OCI-LY7 (cell line): ENCODE results near the gene DCTN1. TPM values are rescaled to one million over a fixed set of nuclear protein-coding genes. Genes with fewer than 3 reads are reported as not detected.

ENCODE experiments used
- BruUV-seq: library from RNA; stranded (reverse); fragments of 400-500 nt; replicated peaks from 2 replicates; lab custom pipeline; 2021; lab: Mats Ljungman, UMichigan
- CTCF ChIA-PET: fragments of 300-600 bp; sonication (Branson Sonifier 250); formaldehyde crosslinking; loops from one replicate; lab custom pipeline; 2022; ENCODE audit warnings: antibody characterized with exemption; ENCODE audit not compliant: unreplicated experiment; lab: Charles Lee
- POLR2A ChIA-PET: fragments of 300-600 bp; sonication (Branson Sonifier 250); formaldehyde crosslinking; loops from one replicate; lab custom pipeline; 2022; ENCODE audit warnings: antibody characterized with exemption; lab: Charles Lee
- DNase-seq: peaks from one replicate; pipeline ENCODE4 v3.0.0-alpha.2; 2015; ENCODE audit warnings: low spot score
- H2AFZ ChIP-seq: fragments of 200-600 bp; sonication (generic), shearing (Covaris generic); 2 replicates; pipeline ENCODE4 v1.6.1; 2014; ENCODE audit warnings: mild to moderate bottlenecking, antibody characterized with exemption, low read length, moderate library complexity
- H3K27ac ChIP-seq: fragments of 200-600 bp; sonication (generic); 2 replicates; pipeline ENCODE4 v1.5.1; 2014; ENCODE audit warnings: mixed run types, low read depth, mild to moderate bottlenecking, moderate library complexity, low read length, inconsistent platforms; ENCODE audit not compliant: poor library complexity, severe bottlenecking
- H3K36me3 ChIP-seq: fragments of 200-600 bp; sonication (generic); 2 replicates; pipeline ENCODE4 v1.6.1; 2014; ENCODE audit warnings: mild to moderate bottlenecking, antibody characterized with exemption, low read length, moderate library complexity, mixed read lengths; ENCODE audit not compliant: insufficient read depth
- H3K4me1 ChIP-seq: fragments of 200-600 bp; sonication (generic); 2 replicates; pipeline ENCODE4 v1.5.1; 2014; ENCODE audit warnings: mild to moderate bottlenecking, low read length; ENCODE audit not compliant: insufficient read depth, poor library complexity, severe bottlenecking
- H3K4me2 ChIP-seq: fragments of 200-600 bp; sonication (generic); 2 replicates; pipeline ENCODE4 v1.6.1; 2014; ENCODE audit warnings: mild to moderate bottlenecking, low read length
- H3K4me3 ChIP-seq: fragments of 200-600 bp; sonication (generic); 2 replicates; pipeline ENCODE4 v1.5.1; 2014; ENCODE audit warnings: mild to moderate bottlenecking, low read depth, low read length; ENCODE audit not compliant: poor library complexity, severe bottlenecking
- H3K79me2 ChIP-seq: fragments of 200-600 bp; sonication (generic); 2 replicates; pipeline ENCODE4 v1.6.1; 2016; ENCODE audit warnings: low read depth, mild to moderate bottlenecking, low read length, moderate library complexity, mixed read lengths; ENCODE audit not compliant: insufficient read depth
- H3K9me2 ChIP-seq: fragments of 200-600 bp; sonication (generic); 2 replicates; pipeline ENCODE4 v1.6.1; 2016; ENCODE audit warnings: mild to moderate bottlenecking, low read length, mixed read lengths; ENCODE audit not compliant: insufficient read depth
- H3K9me3 ChIP-seq: fragments of 200-600 bp; sonication (generic); 2 replicates; pipeline ENCODE4 v1.6.1; 2014; ENCODE audit warnings: mild to moderate bottlenecking, mixed run types, low read length, mixed read lengths
- H4K20me1 ChIP-seq: fragments of 200-600 bp; sonication (generic); 2 replicates; pipeline ENCODE4 v1.6.1; 2014; ENCODE audit warnings: mild to moderate bottlenecking, antibody characterized with exemption, low read length, moderate library complexity, mixed read lengths; ENCODE audit not compliant: insufficient read depth
- EZH2phosphoT487 ChIP-seq: fragments of 200-600 bp; sonication (generic); IDR thresholded peaks from 2 replicates; pipeline ENCODE4 v1.6.1; 2018; ENCODE audit warnings: low read depth, borderline replicate concordance, mild to moderate bottlenecking, mixed run types, antibody characterized with exemption, low read length, moderate library complexity, mixed read lengths
- intact Hi-C: fragments of 100-400 bp; cut with micrococcal nuclease; formaldehyde crosslinking; loops from one replicate; pipeline ENCODE4 v1.10.0; 2022; ENCODE audit not compliant: unreplicated experiment
- total RNA-seq, 2 experiments: library from RNA; depleted of rRNA in 1 of 2; stranded (reverse); fragments of >200 nt in 1 of 2; shearing (Covaris generic) in 1 of 2; gene quantifications; 2 replicates each; pipeline ENCODE4 v1.2.3, GENCODE V29; 2014 to 2022
- TF ChIP-seq, protein P1 (sequence below): fragments of 200-600 bp; sonication (generic); conservative IDR thresholded peaks from 2 replicates; pipeline ENCODE4 v1.5.1; 2014; ENCODE audit warnings: mild to moderate bottlenecking, antibody characterized with exemption, low read length, moderate library complexity, mixed read lengths

DCTN1 gene
- total RNA-seq, 2 experiments from 2014 or later, result 45.5 to 100 TPM

GRCh38 chr2:74364533-74365505 lies 15.3 kb downstream of the DCTN1 start:
- no peaks in the 10 kb centered on the region for H3K79me2 ChIP-seq
- ChIA-PET POLR2A (no interaction called here), CTCF (no interaction called here)
- peaks cover 97% of the 10 kb centered on the region for H3K36me3 ChIP-seq
- no peaks in the 10 kb centered on the region for H3K9me2 ChIP-seq
- H3K4me3 ChIP-seq, result no peak overlapping the region
- no peak for DNase-seq
- TF ChIP-seq, protein P1, sequence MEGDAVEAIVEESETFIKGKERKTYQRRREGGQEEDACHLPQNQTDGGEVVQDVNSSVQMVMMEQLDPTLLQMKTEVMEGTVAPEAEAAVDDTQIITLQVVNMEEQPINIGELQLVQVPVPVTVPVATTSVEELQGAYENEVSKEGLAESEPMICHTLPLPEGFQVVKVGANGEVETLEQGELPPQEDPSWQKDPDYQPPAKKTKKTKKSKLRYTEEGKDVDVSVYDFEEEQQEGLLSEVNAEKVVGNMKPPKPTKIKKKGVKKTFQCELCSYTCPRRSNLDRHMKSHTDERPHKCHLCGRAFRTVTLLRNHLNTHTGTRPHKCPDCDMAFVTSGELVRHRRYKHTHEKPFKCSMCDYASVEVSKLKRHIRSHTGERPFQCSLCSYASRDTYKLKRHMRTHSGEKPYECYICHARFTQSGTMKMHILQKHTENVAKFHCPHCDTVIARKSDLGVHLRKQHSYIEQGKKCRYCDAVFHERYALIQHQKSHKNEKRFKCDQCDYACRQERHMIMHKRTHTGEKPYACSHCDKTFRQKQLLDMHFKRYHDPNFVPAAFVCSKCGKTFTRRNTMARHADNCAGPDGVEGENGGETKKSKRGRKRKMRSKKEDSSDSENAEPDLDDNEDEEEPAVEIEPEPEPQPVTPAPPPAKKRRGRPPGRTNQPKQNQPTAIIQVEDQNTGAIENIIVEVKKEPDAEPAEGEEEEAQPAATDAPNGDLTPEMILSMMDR, result no peak
- TF ChIP-seq EZH2phosphoT487, result no peak
- H3K9me3 ChIP-seq, result no peaks in the 10 kb centered on the region
- H3K4me2 ChIP-seq, result no peak overlapping the region
- H2AFZ ChIP-seq, result no peak overlapping the region
- H3K4me1 ChIP-seq, result no peaks in the 10 kb centered on the region
- H3K27ac ChIP-seq, result no peak overlapping the region
- no peaks in the 10 kb centered on the region for H4K20me1 ChIP-seq
- BruUV-seq, result no TSS peak
- intact Hi-C loops, result no loop called here

DNA sequence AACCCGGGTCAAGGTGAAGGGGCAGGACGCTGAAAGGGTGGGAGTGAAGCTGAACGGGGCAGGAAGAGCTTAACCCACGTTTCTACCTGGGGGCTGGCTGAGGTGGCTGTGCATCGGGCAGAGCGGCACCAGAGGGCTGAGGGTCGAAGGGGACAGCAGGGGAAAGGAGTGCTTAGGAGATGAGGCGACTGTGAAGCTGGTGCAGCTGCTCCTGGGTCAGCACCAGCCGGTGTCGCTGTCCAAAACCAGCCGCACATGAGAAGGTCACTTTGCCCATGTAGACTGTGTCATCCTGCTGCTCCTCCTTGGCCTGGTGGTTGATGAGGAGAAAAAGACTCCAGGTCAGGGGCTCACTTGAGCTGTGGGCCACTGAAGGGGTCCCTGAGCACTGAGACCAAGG lies 18.8 kb downstream of the DCTN1 start:
- peaks cover 87% of the 10 kb centered on the region for H3K36me3 ChIP-seq
- H3K4me2 ChIP-seq, result no peak overlapping the region
- no peak overlapping the region for H3K4me3 ChIP-seq
- ChIA-PET CTCF (no interaction called here), POLR2A (no interaction called here)
- no peak overlapping the region for H2AFZ ChIP-seq
- H4K20me1 ChIP-seq, result no peaks in the 10 kb centered on the region
- no peaks in the 10 kb centered on the region for H3K79me2 ChIP-seq
- H3K9me2 ChIP-seq, result no peaks in the 10 kb centered on the region
- no peak overlapping the region for H3K27ac ChIP-seq
- intact Hi-C loops, result no loop called here
- TF ChIP-seq, protein P1, result no peak
- no peak for TF ChIP-seq EZH2phosphoT487
- H3K9me3 ChIP-seq, result no peaks in the 10 kb centered on the region
- TSS peak; percentile 74 for BruUV-seq
- no peaks in the 10 kb centered on the region for H3K4me1 ChIP-seq
- no peak for DNase-seq

DNA sequence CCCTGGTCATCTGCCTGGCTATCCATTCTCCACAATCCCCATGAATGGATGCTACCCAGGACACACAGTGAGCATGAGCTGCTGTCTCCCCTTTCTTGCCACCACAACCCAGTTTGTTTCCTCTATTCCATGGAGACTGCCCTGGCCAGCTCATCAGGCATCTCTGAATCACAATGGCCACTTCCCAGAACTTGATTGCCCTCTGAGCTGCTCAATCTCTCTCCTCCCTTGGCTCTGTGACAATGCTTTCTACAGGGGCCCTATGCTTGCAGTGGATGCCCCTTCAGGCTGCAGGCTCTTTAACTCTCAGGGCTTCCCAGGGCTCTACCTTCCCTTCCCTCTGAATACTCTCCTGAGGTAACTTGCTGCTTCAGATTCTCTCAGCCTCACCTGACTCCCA lies 22.5 kb downstream of the DCTN1 start:
- intact Hi-C loops, result no loop called here
- no peak for DNase-seq
- Histone ChIP-seq H3K4me3 (no peak overlapping the region), H3K27ac (no peak overlapping the region), H3K9me2 (no peaks in the 10 kb centered on the region), H3K4me1 (no peaks in the 10 kb centered on the region), H3K79me2 (no peaks in the 10 kb centered on the region), H3K36me3 (peaks cover 56% of the 10 kb centered on the region), H4K20me1 (no peaks in the 10 kb centered on the region), H2AFZ (no peak overlapping the region), H3K9me3 (no peaks in the 10 kb centered on the region), H3K4me2 (no peak overlapping the region)
- POLR2A ChIA-PET, result interaction anchor here (1.1 kb wide), 1 partner anchor 108 kb away, joined by 3 read pairs; no protein-coding TSS in a partner anchor
- TF ChIP-seq EZH2phosphoT487, result no peak
- TF ChIP-seq, protein P1, result no peak
- BruUV-seq, result no TSS peak
- CTCF ChIA-PET, result no interaction called here
